ENCODE results near the gene GTF2B. TPM values are rescaled to one million over a fixed set of nuclear protein-coding genes. Genes with fewer than 3 reads are reported as not detected.
"Not testable (repeated sequence)": the region's sequence is repeated elsewhere in the genome, so short reads cannot be mapped to it uniquely, and the experiment has no call there.

Gene GTF2B
- total RNA-seq, 1 donor = 174 TPM

GRCh38 chr1:88869644-88870043, 21.7 kb downstream of the GTF2B start:
- peaks cover 20% of the 10 kb centered on the region for H3K4me1 ChIP-seq (ENCODE audit: insufficient read depth, low read length)
- not testable (repeated sequence) for H3K9me3 ChIP-seq (ENCODE audit: low read depth, low read length); H3K4me3 ChIP-seq (ENCODE audit: low read length); H3K27me3 ChIP-seq (ENCODE audit: insufficient read depth, low read length)

DNA sequence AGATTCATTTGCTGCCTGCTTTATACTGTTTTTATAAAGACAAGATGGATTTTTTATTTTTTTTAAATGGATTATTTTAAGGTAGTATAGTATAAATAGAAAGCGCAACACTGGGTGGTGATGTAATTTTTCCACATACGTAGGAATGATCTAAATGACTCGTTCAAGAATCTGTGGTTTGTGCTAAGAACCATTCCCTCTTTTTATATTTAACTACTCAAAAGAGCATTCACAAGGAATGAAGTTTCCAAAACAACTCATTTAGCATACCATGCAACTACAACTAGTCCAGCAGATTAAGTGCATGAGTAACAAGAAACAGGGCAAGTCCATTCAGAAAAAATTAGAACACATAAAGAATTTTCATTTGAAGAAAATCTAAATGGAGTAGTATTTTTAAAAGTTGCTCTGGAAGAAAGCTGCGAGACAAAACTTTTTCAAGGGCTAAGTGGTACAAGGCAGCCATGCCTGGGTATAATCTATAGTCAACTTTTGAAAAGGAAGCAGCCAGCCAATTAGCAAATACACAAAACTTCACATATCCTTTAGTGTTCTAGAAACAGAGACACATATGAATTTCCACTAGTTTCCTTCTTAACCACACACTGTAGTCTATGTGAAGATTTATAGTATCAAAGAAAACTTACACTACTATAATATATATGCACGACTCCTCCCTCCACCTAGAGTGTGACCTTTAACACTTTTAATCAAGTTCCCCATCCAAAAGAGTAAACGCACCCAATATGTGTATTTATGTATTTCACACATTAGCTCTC, 23.4 kb downstream of the GTF2B start:
- H3K27me3 ChIP-seq (ENCODE audit: insufficient read depth, low read length) = no peaks in the 10 kb centered on the region
- H3K9me3 ChIP-seq (ENCODE audit: low read depth, low read length) = no peaks in the 10 kb centered on the region
- peaks cover 4% of the 10 kb centered on the region for H3K4me1 ChIP-seq (ENCODE audit: insufficient read depth, low read length)
- no peak overlapping the region for H3K4me3 ChIP-seq (ENCODE audit: low read length)

GRCh38 chr1:88851303-88852063, 39.9 kb downstream of the GTF2B start:
- no peaks in the 10 kb centered on the region for H3K27me3 ChIP-seq (ENCODE audit: insufficient read depth, low read length)
- H3K4me3 ChIP-seq (ENCODE audit: low read length) = no peak overlapping the region
- no peaks in the 10 kb centered on the region for H3K9me3 ChIP-seq (ENCODE audit: low read depth, low read length)
- H3K4me1 ChIP-seq (ENCODE audit: insufficient read depth, low read length) = no peaks in the 10 kb centered on the region

DNA sequence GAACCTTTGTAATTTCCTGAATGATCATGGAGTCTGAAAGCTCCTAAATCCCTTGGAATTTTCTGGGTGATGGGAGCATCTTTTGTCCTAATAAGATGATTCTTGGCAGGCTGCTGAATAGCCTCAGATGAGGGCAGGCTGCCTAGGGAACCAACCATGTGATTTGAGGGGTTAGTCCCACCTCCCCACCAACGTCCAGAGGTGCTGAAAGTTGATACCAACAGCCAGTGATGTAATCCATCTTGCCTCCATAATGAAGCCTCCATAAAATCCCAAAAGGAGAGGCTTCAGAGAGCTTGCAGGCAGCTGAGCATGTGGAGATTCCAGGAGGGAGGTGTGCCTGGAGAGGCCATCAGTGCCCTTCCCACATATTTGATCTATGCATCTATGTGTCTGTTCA, 43.7 kb downstream of the GTF2B start:
- no peaks in the 10 kb centered on the region for H3K27me3 ChIP-seq (ENCODE audit: insufficient read depth, low read length)
- no peaks in the 10 kb centered on the region for H3K9me3 ChIP-seq (ENCODE audit: low read depth, low read length)
- no peaks in the 10 kb centered on the region for H3K4me1 ChIP-seq (ENCODE audit: insufficient read depth, low read length)
- no peak overlapping the region for H3K4me3 ChIP-seq (ENCODE audit: low read length)

GRCh38 chr1:88825721-88826120, 65.6 kb downstream of the GTF2B start:
- Histone ChIP-seq H3K4me1 (ENCODE audit: insufficient read depth, low read length) (no peaks in the 10 kb centered on the region), H3K27me3 (ENCODE audit: insufficient read depth, low read length) (no peaks in the 10 kb centered on the region), H3K9me3 (ENCODE audit: low read depth, low read length) (no peaks in the 10 kb centered on the region), H3K4me3 (ENCODE audit: low read length) (no peak overlapping the region)

GRCh38 chr1:88819642-88820041, 71.7 kb downstream of the GTF2B start:
- H3K27me3 ChIP-seq (ENCODE audit: insufficient read depth, low read length); H3K4me1 ChIP-seq (ENCODE audit: insufficient read depth, low read length); H3K9me3 ChIP-seq (ENCODE audit: low read depth, low read length); H3K4me3 ChIP-seq (ENCODE audit: low read length): not testable (repeated sequence)

GRCh38 chr1:88813471-88813870, 77.9 kb downstream of the GTF2B start:
- Histone ChIP-seq H3K4me1 (ENCODE audit: insufficient read depth, low read length) (no peaks in the 10 kb centered on the region), H3K27me3 (ENCODE audit: insufficient read depth, low read length) (no peaks in the 10 kb centered on the region), H3K4me3 (ENCODE audit: low read length) (no peak overlapping the region), H3K9me3 (ENCODE audit: low read depth, low read length) (no peaks in the 10 kb centered on the region)

- H3K9me3 ChIP-seq (ENCODE audit: low read depth, low read length) = no peaks in the 10 kb centered on the region
These were observed 79.0 kb downstream of the GTF2B start for GRCh38 chr1:88812366-88812765.

GRCh38 chr1:88803444-88803843, 87.9 kb downstream of the GTF2B start:
- Histone ChIP-seq H3K27me3 (ENCODE audit: insufficient read depth, low read length) (no peaks in the 10 kb centered on the region), H3K4me1 (ENCODE audit: insufficient read depth, low read length) (peaks cover 3% of the 10 kb centered on the region), H3K4me3 (ENCODE audit: low read length) (no peak overlapping the region), H3K9me3 (ENCODE audit: low read depth, low read length) (peaks cover 5% of the 10 kb centered on the region)

More at GRCh38 chr1:88812366-88812765, 79.0 kb downstream of the GTF2B start:
- Histone ChIP-seq H3K4me3 (ENCODE audit: low read length) (no peak overlapping the region), H3K27me3 (ENCODE audit: insufficient read depth, low read length) (no peaks in the 10 kb centered on the region), H3K4me1 (ENCODE audit: insufficient read depth, low read length) (no peaks in the 10 kb centered on the region)

DNA sequence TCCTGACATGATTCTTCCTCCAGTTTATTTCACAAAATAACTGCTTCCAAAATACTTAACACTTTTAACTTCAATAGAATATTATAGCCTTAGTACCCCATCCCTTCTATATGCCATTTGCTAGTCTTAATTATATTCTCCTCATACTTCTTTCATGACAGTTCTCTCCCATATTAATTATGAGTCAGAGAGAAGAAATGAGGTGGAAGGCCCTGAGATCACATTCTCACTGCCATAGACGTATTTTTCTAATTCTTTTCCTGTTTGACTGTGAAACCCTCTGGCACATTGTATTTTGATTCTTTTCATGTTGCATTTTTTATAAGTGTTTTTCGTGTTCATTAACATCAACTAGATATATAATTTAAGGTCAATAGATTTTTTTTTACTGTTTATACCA, 88.4 kb downstream of the GTF2B start:
- no peak overlapping the region for H3K4me3 ChIP-seq (ENCODE audit: low read length)
- no peaks in the 10 kb centered on the region for H3K27me3 ChIP-seq (ENCODE audit: insufficient read depth, low read length)
- peaks cover 3% of the 10 kb centered on the region for H3K4me1 ChIP-seq (ENCODE audit: insufficient read depth, low read length)
- peaks cover 5% of the 10 kb centered on the region for H3K9me3 ChIP-seq (ENCODE audit: low read depth, low read length)

Other genes starting within 250 kb of the GTF2B start
- gene PKN2, start 207.3 kb downstream of the GTF2B start, total RNA-seq = 74.3 TPM
- gene KYAT3, start 101.1 kb upstream of the GTF2B start, total RNA-seq = 16.7 TPM
- gene RBMXL1, start 101.1 kb upstream of the GTF2B start, total RNA-seq = 28.1 TPM
- gene GBP3, start 131.3 kb upstream of the GTF2B start, total RNA-seq = 29.1 TPM
- 46.3 TPM for gene GBP1, start 173.6 kb upstream of the GTF2B start, total RNA-seq
- gene GBP2, start 234.5 kb upstream of the GTF2B start, total RNA-seq = 161 TPM